H1 (cell line): ENCODE results near the gene MKLN1. TPM values are rescaled to one million over a fixed set of nuclear protein-coding genes. Genes with fewer than 3 reads are reported as not detected.

Experiments used
- SIN3A ChIP-seq, 2 experiments: IDR thresholded peaks in 1 of 2; conservative IDR thresholded peaks in 1 of 2; 2 replicates each; pipeline ENCODE4 v1.6.1; 2011 to 2012; ENCODE audit warnings: low read length in 2 of 2, improper control_type of control experiment in 1 of 2, low read depth in 1 of 2, mild to moderate bottlenecking in 1 of 2
- TCF12 ChIP-seq: IDR thresholded peaks from 2 replicates; pipeline ENCODE4 v1.6.1; 2011; ENCODE audit warnings: low read depth, mild to moderate bottlenecking, low read length
- TEAD4 ChIP-seq: IDR thresholded peaks from 2 replicates; pipeline ENCODE4 v1.6.1; 2012; ENCODE audit warnings: low read depth, low read length, inconsistent platforms, mixed read lengths
- polyA plus RNA-seq, 7 experiments: library from polyadenylated mRNA; depleted of rRNA in 3 of 7; stranded (reverse) in 5 of 7; unstranded in 2 of 7; fragments of >200 nt in 5 of 7; fragments of 200-250 nt in 2 of 7; gene quantifications; 1 replicate in 5 of 7; 2 replicates in 1 of 7; 4 replicates in 1 of 7; pipeline versions ENCODE4 v1.2.1 to v1.2.3, GENCODE V29; 2011 to 2013; ENCODE audit warnings: missing spikeins in 2 of 7, mixed read lengths in 2 of 7
- total RNA-seq: library from RNA; stranded (reverse); fragmentation: NEBNext Ultra II Directional; extraction: Animal tissue kit (Norgen Biotek cat#: 25700); gene quantifications from 2 replicates; pipeline ENCODE4 v1.2.1, GENCODE V29; 2021
- TF ChIP-seq, protein P1 (sequence below), 3 experiments: IDR thresholded peaks; 1 replicate in 2 of 3; 2 replicates in 1 of 3; pipeline versions ENCODE4 v1.5.1 to v1.6.1; 2011; ENCODE audit warnings: low read length in 3 of 3, mild to moderate bottlenecking in 3 of 3, inconsistent platforms in 2 of 3, low read depth in 1 of 3, moderate library complexity in 1 of 3; ENCODE audit not compliant: insufficient read depth in 1 of 3; ENCODE audit errors: control extremely low read depth in 1 of 3
- TF ChIP-seq, protein P2 (sequence below): IDR thresholded peaks from 2 replicates; pipeline ENCODE4 v1.6.1; 2011; ENCODE audit warnings: low read depth, mild to moderate bottlenecking, low read length; ENCODE audit not compliant: insufficient read depth

MKLN1 gene
- total and polyA plus RNA-seq, 2 of the 8 experiments (the other 6 are each of a cell fraction or from before 2014, with no cell fraction given) = 22.3 to 50.9 TPM

DNA sequence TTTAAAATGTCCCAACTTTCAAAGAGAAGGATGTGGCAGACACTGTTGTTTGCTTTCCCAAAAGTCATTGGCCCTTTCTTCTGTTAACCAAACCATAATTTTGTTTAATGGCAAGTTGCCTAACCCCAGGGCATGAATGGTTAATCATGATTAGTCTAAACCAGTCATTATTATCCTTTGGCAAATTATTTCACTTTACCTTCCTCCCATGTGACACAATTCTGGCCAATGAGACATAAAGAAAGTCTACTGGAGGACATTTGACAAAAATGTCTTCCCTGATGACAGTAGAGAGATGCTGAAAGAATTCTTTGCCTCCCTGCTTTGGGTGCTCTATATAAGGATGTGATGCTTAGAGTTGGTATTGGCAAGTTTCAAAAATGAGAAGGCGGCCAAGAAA is 126.8 kb downstream of the MKLN1 start (continued):
- TF ChIP-seq, protein P1, sequence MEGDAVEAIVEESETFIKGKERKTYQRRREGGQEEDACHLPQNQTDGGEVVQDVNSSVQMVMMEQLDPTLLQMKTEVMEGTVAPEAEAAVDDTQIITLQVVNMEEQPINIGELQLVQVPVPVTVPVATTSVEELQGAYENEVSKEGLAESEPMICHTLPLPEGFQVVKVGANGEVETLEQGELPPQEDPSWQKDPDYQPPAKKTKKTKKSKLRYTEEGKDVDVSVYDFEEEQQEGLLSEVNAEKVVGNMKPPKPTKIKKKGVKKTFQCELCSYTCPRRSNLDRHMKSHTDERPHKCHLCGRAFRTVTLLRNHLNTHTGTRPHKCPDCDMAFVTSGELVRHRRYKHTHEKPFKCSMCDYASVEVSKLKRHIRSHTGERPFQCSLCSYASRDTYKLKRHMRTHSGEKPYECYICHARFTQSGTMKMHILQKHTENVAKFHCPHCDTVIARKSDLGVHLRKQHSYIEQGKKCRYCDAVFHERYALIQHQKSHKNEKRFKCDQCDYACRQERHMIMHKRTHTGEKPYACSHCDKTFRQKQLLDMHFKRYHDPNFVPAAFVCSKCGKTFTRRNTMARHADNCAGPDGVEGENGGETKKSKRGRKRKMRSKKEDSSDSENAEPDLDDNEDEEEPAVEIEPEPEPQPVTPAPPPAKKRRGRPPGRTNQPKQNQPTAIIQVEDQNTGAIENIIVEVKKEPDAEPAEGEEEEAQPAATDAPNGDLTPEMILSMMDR (IDR thresholded peaks at IDR 0.05; ENCODE audit: control extremely low read depth in 1 of 3, insufficient read depth in 1 of 3, low read depth in 1 of 3, low read length in 3 of 3) = no peak
- TF ChIP-seq SIN3A (conservative IDR thresholded peaks at IDR 0.05 in 1 of 2, IDR thresholded peaks at IDR 0.05 in 1 of 2; ENCODE audit: low read depth in 1 of 2, low read length in 2 of 2) (no peak), TEAD4 (no peak), TCF12 (no peak)
- TF ChIP-seq, protein P2, sequence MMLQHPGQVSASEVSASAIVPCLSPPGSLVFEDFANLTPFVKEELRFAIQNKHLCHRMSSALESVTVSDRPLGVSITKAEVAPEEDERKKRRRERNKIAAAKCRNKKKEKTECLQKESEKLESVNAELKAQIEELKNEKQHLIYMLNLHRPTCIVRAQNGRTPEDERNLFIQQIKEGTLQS = no peak
